ENCODE data around the gene USH2A. TPM values are rescaled to one million over a fixed set of nuclear protein-coding genes. Genes with fewer than 3 reads are reported as not detected.

The USH2A gene
- total RNA-seq, 4 donors from 2014 or later: under 0.01 TPM; not detected in 3

DNA sequence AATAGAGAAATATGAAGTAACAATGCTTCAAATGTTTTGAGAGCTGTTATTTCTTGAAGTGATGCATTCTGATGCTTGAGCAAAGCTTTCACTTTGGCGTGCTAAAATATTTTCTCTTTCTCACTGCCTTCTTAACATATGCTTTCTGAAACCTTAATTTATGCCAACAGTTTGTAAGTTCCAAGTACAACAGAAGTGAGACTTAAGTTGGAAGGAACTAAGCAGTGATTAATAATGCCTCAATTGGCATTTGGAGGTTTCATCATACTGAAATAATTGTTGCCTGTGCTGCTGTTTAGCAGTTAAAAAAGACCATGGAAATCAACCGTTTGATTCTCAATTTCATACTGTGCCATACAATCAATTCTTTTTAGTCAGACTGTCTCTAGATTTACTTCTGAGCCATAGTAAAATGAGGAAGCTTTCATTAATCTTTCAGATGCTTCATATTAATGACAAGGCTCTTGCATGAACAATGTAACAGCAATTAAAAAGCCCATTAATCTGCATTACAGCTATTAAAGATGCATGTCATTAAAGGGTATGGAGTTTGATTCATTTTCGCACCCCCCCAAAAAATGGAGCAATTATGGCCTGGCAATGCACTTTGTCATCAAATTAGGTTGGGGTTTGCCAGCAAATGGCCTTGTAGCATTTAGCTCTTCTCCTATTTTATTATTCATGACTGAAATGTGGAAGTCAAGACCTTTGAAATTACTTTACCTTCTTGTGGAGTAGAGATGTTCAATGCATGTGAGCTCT is 375.3 kb downstream of the USH2A start:
- H3K27ac ChIP-seq: no peak overlapping the region
- TF ChIP-seq, protein P1, sequence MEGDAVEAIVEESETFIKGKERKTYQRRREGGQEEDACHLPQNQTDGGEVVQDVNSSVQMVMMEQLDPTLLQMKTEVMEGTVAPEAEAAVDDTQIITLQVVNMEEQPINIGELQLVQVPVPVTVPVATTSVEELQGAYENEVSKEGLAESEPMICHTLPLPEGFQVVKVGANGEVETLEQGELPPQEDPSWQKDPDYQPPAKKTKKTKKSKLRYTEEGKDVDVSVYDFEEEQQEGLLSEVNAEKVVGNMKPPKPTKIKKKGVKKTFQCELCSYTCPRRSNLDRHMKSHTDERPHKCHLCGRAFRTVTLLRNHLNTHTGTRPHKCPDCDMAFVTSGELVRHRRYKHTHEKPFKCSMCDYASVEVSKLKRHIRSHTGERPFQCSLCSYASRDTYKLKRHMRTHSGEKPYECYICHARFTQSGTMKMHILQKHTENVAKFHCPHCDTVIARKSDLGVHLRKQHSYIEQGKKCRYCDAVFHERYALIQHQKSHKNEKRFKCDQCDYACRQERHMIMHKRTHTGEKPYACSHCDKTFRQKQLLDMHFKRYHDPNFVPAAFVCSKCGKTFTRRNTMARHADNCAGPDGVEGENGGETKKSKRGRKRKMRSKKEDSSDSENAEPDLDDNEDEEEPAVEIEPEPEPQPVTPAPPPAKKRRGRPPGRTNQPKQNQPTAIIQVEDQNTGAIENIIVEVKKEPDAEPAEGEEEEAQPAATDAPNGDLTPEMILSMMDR (IDR thresholded peaks at IDR 0.05): no peak
- no peak for TF ChIP-seq POLR2AphosphoS5 (IDR thresholded peaks at IDR 0.05)
- no peak for TF ChIP-seq EP300 (IDR thresholded peaks at IDR 0.05; ENCODE audit: low read depth)
- no peak for TF ChIP-seq POLR2A (IDR thresholded peaks at IDR 0.05)
- DNase-seq: no peak
- no peaks in the 10 kb centered on the region for H3K4me1 ChIP-seq
- in situ Hi-C loops (cut with MboI; ENCODE audit: low pct_ligation_motif_present in 1 of 4, low pct_unique_long_range_greater_than_20kb in 1 of 4, low sequenced_read_pairs in 3 of 4) (no loop called here), intact Hi-C loops (cut with DNase I; ENCODE audit: low total_unique reads) (no loop called here)
- H3K27me3 ChIP-seq: no peaks in the 10 kb centered on the region
- H3K9me3 ChIP-seq: no peaks in the 10 kb centered on the region
- H3K36me3 ChIP-seq: no peaks in the 10 kb centered on the region
- no peak overlapping the region for H3K4me3 ChIP-seq
- WGBS, 2 donors (ENCODE audit: low coverage in 1 of 2): 79% methylated on average over 3 of the region's 3 CpGs

DNA sequence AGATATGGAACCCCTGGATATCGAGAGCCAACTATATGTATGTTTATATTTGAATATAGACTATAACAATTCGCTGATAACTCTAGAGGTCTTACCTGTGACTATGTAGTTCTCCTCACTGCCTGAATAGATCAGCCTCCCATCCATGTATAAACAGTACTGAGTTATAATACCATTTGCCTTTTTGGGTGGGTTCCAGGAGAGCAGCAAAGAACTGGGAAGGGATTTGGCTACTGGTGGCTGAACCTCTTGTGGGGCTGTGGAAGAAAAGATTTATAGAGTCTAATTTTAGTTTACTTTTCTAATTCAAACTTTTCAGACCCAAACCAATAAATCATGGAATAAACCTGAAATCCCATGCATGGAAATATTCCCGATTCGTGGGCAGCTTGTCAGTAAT is 376.9 kb downstream of the USH2A start:
- DNase-seq: no peak
- Histone ChIP-seq H3K4me1 (no peaks in the 10 kb centered on the region), H3K27ac (no peak overlapping the region), H3K27me3 (no peaks in the 10 kb centered on the region), H3K9me3 (no peaks in the 10 kb centered on the region), H3K4me3 (no peak overlapping the region), H3K36me3 (no peaks in the 10 kb centered on the region)
- in situ Hi-C loops (cut with MboI; ENCODE audit: low pct_ligation_motif_present in 1 of 4, low pct_unique_long_range_greater_than_20kb in 1 of 4, low sequenced_read_pairs in 3 of 4) (no loop called here), intact Hi-C loops (cut with DNase I; ENCODE audit: low total_unique reads) (no loop called here)
- TF ChIP-seq POLR2AphosphoS5 (IDR thresholded peaks at IDR 0.05) (no peak), EP300 (IDR thresholded peaks at IDR 0.05; ENCODE audit: low read depth) (no peak)
- TF ChIP-seq, protein P1 (IDR thresholded peaks at IDR 0.05): no peak
- 40 to 61% methylated on average over 2 to 4 of the region's 4 CpGs for WGBS, 2 donors (ENCODE audit: low coverage in 1 of 2)

DNA sequence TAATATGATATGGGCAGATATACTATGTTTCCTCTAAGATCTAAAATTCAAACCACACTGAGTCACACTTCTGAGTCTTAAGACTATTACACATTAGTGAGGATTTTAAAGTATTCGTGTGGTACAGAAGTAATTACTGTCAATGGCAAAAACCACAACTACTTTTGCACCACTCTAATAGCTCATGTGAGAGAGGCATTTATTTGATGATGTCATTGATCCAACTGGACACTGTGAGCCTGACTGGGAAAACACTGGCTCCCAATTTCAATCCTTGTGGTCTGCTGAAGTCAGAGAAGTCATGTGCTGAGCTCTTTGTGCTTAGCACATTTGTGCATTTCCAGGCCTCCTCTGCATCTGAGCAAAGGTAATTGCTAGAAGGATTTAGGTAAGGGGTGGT is 377.8 kb downstream of the USH2A start:
- Histone ChIP-seq H3K9me3 (no peaks in the 10 kb centered on the region), H3K4me3 (no peak overlapping the region), H3K4me1 (no peaks in the 10 kb centered on the region), H3K27ac (no peak overlapping the region), H3K27me3 (no peaks in the 10 kb centered on the region), H3K36me3 (no peaks in the 10 kb centered on the region)
- TF ChIP-seq, protein P1 (IDR thresholded peaks at IDR 0.05): no peak
- no peak for DNase-seq
- 57 to 81% methylated on average over 1 of the region's 1 CpG for WGBS, 2 donors (ENCODE audit: low coverage in 1 of 2)
- in situ Hi-C loops (cut with MboI; ENCODE audit: low pct_ligation_motif_present in 1 of 4, low pct_unique_long_range_greater_than_20kb in 1 of 4, low sequenced_read_pairs in 3 of 4): no loop called here
- intact Hi-C loops (cut with DNase I; ENCODE audit: low total_unique reads): no loop called here

DNA sequence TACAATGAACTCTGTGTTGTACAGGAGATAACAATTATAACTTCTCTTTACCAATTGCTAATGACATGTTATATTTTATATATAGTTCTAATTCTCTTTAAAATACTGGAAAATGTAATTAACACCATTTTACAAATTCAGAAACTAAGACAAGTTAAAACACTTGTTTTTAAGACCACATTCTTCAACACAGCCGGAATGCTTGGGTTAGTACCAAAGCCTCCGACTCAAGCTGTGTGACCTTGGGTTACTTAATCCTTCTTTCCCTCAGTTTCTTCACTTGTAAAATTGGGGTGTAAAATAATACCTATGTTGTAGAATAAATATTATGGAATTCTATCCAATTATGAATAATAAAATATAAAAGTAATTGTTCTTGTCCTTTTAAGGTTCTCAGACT is 378.7 kb downstream of the USH2A start:
- TF ChIP-seq, protein P1 (IDR thresholded peaks at IDR 0.05): no peak
- TF ChIP-seq EP300 (IDR thresholded peaks at IDR 0.05; ENCODE audit: low read depth) (no peak), POLR2AphosphoS5 (IDR thresholded peaks at IDR 0.05) (no peak), POLR2A (IDR thresholded peaks at IDR 0.05) (no peak)
- DNase-seq: no peak
- 81 to 86% methylated on average over 2 of the region's 2 CpGs for WGBS, 2 donors (ENCODE audit: low coverage in 1 of 2)
- H3K4me1 ChIP-seq: no peaks in the 10 kb centered on the region
- no peaks in the 10 kb centered on the region for H3K36me3 ChIP-seq
- in situ Hi-C loops (cut with MboI; ENCODE audit: low pct_ligation_motif_present in 1 of 4, low pct_unique_long_range_greater_than_20kb in 1 of 4, low sequenced_read_pairs in 3 of 4): no loop called here
- no peak overlapping the region for H3K4me3 ChIP-seq
- no peaks in the 10 kb centered on the region for H3K9me3 ChIP-seq
- intact Hi-C loops (cut with DNase I; ENCODE audit: low total_unique reads): no loop called here
- H3K27me3 ChIP-seq: no peaks in the 10 kb centered on the region
- no peak overlapping the region for H3K27ac ChIP-seq

Data from transverse colon (tissue), 4 donors.